ENCODE data around the gene FRY. TPM values are rescaled to one million over a fixed set of nuclear protein-coding genes. Genes with fewer than 3 reads are reported as not detected.

FRY gene
- total RNA-seq, 3 donors from 2014 or later: 9.2 to 38.5 (median 10.5) TPM

DNA sequence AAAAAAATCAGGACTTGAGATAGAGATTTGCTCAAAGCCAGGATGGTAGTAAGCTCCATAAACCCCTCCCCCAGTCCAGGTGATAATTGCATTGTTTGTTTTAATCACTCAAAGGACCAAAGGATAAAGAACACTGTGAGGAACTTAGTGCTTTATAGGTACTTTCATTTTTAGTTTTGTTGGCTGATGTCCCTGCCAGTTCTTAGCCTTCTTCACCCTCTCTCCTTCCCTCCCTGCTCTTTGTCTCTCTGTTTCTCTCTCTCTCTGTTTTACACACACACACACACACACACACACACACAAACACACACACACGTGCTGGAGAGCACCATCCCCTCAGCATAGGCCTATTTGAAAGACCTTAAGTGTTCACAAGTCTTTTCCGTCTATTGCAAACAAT, 5.2 kb downstream of the FRY start:
- peak; percentile 74 for ATAC-seq
- H3K4me1 ChIP-seq (ENCODE audit: low read depth): peaks cover under 1% of the 10 kb centered on the region
- TF ChIP-seq, protein P1, sequence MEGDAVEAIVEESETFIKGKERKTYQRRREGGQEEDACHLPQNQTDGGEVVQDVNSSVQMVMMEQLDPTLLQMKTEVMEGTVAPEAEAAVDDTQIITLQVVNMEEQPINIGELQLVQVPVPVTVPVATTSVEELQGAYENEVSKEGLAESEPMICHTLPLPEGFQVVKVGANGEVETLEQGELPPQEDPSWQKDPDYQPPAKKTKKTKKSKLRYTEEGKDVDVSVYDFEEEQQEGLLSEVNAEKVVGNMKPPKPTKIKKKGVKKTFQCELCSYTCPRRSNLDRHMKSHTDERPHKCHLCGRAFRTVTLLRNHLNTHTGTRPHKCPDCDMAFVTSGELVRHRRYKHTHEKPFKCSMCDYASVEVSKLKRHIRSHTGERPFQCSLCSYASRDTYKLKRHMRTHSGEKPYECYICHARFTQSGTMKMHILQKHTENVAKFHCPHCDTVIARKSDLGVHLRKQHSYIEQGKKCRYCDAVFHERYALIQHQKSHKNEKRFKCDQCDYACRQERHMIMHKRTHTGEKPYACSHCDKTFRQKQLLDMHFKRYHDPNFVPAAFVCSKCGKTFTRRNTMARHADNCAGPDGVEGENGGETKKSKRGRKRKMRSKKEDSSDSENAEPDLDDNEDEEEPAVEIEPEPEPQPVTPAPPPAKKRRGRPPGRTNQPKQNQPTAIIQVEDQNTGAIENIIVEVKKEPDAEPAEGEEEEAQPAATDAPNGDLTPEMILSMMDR (IDR thresholded peaks at IDR 0.05): no peak

DNA sequence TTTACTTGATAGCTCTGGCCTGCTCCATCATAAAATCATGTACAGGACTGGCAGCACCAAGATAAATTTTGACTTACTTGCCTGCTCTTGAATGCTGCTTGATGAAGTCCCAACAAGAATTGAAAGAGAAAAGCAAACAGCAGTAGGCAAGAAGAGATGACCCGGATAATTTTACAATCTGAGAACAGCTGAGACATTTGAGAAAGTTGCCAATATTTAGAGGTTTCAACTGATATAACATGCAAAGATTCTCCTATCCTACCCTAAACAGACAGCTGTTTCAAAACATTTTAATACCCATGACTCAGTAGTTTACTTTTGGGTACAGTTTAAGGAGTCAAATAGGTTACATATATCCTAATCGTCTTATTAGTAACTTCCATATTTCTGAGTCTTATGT, 5.9 kb downstream of the FRY start:
- no peak overlapping the region for H3K4me3 ChIP-seq
- intact Hi-C loops (cut with DNase I, micrococcal nuclease): no loop called here
- ATAC-seq (no peak), DNase-seq (no peak)
- no peaks in the 10 kb centered on the region for H3K36me3 ChIP-seq (ENCODE audit: low read depth)
- H3K9me3 ChIP-seq: no peaks in the 10 kb centered on the region
- TF ChIP-seq, protein P1 (IDR thresholded peaks at IDR 0.05): no peak
- no peaks in the 10 kb centered on the region for H3K4me1 ChIP-seq (ENCODE audit: low read depth)

More for the DNA sequence above, 5.2 kb downstream of the FRY start:
- DNase-seq: peak in 1 of 3 donors; percentile 42
- Histone ChIP-seq H3K36me3 (ENCODE audit: low read depth) (no peaks in the 10 kb centered on the region), H3K4me3 (no peak overlapping the region), H3K9me3 (no peaks in the 10 kb centered on the region)
- intact Hi-C loops (cut with DNase I, micrococcal nuclease): no loop called here

DNA sequence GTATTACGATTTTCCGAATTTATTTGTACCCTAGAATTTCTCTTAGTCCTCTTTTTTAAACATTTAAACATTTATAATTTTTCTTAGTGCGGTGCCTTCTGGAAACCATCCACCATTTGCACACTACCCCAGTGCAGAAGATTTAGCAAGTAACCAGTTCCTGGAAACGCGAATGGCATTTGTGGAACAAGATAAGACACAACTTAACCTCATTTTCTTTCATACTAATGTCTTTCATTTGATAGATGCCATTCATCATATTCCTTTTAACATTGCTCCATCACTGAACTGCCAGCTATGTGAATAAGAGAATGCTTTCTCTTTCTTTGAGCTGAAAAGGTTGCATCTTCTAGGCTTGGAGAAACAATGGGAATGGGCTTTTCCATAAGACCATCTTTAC, 6.8 kb downstream of the FRY start:
- H3K9me3 ChIP-seq: no peaks in the 10 kb centered on the region
- DNase-seq (no peak), ATAC-seq (no peak)
- TF ChIP-seq, protein P1 (IDR thresholded peaks at IDR 0.05): no peak
- H3K4me1 ChIP-seq (ENCODE audit: low read depth): no peaks in the 10 kb centered on the region
- H3K4me3 ChIP-seq: no peak overlapping the region
- intact Hi-C loops (cut with DNase I, micrococcal nuclease): no loop called here
- no peaks in the 10 kb centered on the region for H3K36me3 ChIP-seq (ENCODE audit: low read depth)

DNA sequence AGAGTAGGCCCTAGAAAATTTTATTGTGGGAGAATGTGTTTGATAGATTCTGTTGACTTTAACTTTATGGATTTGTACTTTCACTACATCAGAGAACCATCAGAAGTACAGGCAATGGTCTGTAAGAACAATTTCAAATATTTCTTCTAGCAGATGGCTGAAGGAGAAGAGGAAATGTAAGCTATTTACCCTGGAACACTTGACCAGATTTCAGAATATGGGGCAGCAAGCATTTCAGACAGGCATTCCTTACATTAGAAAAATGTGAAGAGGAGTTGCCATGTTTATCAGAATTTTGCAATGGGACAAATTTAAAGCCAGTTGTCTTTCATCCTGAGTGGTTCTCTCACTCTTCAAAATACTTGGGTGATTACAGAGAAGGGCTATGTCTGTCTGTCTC, 7.5 kb downstream of the FRY start:
- no peak for ATAC-seq
- no peak for DNase-seq
- no peaks in the 10 kb centered on the region for H3K9me3 ChIP-seq
- intact Hi-C loops (cut with DNase I, micrococcal nuclease): no loop called here
- H3K4me1 ChIP-seq (ENCODE audit: low read depth): no peaks in the 10 kb centered on the region
- H3K36me3 ChIP-seq (ENCODE audit: low read depth): no peaks in the 10 kb centered on the region
- TF ChIP-seq, protein P1 (IDR thresholded peaks at IDR 0.05): no peak
- H3K4me3 ChIP-seq: no peak overlapping the region

DNA sequence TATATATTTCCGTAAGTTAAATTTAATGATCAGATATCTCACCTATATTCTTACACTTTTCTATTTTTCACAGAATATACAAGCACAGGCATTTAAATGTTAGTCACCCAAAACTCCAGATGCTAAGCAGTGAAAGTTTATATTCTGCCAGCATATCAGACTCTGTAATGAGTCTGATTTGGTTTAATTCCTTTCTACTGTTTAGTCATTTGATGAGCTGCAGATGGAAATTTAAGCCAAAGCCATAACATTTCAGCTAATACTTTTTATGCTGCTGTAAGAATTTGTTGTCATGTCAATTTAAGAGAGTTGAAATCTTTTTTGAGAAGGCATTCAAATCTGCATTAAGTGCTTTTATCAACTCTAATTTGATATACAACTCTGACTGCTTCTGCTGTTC, 8.0 kb downstream of the FRY start:
- no peak for DNase-seq
- Histone ChIP-seq H3K4me1 (ENCODE audit: low read depth) (no peaks in the 10 kb centered on the region), H3K9me3 (no peaks in the 10 kb centered on the region), H3K4me3 (no peak overlapping the region), H3K36me3 (ENCODE audit: low read depth) (no peaks in the 10 kb centered on the region)
- TF ChIP-seq, protein P1 (IDR thresholded peaks at IDR 0.05): no peak
- intact Hi-C loops (cut with DNase I, micrococcal nuclease): no loop called here
- no peak for ATAC-seq

DNA sequence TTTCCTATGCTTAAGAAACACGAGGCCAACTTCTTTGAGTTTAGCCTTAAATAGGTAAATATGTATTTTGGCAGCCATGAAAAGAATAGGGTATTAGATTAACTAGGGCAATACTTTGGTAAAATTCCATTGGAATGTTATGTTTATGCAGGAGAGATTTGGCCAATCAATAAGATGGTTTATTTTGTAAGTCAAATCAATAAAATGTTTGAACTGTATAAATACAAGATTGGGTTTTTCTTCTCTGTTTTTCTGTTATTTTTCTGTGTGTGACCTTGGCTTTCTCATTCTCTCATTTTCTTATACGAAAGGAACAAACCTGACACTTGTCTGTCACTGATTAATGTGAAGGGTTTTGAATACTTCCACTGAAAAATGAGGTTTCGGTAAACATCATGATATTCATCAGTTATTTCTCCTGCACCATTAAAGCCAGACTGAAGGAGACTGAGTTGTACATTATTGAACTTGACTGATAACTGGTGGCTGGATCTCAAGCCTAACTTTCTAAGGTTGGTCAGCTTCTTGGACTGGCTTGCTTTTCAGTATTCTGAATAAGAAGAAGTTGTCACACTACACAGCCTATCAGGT, 8.6 kb downstream of the FRY start:
- TF ChIP-seq, protein P1 (IDR thresholded peaks at IDR 0.05): no peak
- ATAC-seq: no peak
- no peaks in the 10 kb centered on the region for H3K36me3 ChIP-seq (ENCODE audit: low read depth)
- no peaks in the 10 kb centered on the region for H3K9me3 ChIP-seq
- no peaks in the 10 kb centered on the region for H3K4me1 ChIP-seq (ENCODE audit: low read depth)
- H3K4me3 ChIP-seq: no peak overlapping the region
- DNase-seq: no peak
- intact Hi-C loops (cut with DNase I, micrococcal nuclease): no loop called here

Data from mucosa of descending colon (tissue), 3 donors.